Measurements from ENCODE around the gene HCN3.
"Not testable (repeated sequence)": the region's sequence is repeated elsewhere in the genome, so short reads cannot be mapped to it uniquely, and the experiment has no call there.

HCN3 gene

DNA sequence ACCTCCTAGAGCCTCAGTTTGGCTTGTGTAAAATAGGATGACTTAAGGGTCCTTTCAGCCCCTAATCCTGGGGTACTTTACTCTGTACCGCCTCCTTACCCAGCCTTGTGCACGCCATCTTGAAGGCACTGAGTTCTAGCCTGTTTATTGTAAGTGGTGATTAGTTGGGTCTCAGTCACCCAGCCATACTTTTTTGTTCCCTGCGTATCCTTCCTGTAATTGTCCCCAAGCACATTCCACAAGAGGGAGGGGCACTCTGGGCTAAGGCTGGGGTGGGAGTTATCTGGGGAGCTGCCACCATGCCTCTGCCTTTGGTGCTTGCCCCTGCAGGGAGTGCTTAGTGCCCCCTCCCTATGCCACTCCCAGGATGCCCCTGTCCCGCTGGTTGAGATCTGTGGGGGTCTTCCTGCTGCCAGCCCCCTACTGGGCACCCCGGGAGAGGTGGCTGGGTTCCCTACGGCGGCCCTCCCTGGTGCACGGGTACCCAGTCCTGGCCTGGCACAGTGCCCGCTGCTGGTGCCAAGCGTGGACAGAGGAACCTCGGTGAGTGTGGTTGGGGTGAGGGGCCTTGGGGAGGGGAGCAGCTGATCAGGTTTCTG lies 32.3 kb downstream of the HCN3 start:
- no peak for DNase-seq (ENCODE audit: low read depth in 1 of 2, low spot score in 1 of 2)

- no peak for DNase-seq (ENCODE audit: low read depth in 1 of 2, low spot score in 1 of 2)
Observed at GRCh38 chr1:155313261-155313660, 36.0 kb downstream of the HCN3 start.

DNA sequence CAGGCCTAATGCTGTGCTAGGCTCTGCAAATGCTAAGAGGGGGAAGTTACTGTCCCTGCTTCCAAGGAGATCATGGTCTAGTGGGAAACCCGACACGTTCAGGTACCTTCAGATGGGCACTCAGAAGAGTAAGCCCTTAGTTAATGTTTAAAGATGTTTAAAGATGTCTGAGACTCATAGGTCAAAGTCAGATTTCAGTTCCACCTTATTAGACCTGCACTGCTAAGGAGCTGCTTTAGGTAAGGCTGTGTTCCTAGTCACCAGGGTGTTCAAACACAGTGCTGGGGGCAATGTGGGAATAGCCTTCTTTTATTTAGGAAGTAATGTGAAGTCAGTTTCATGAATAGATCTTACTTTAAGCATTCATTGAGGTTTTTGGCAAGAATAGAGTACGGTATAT lies 39.7 kb downstream of the HCN3 start:
- no peak for DNase-seq (ENCODE audit: low read depth in 1 of 2, low spot score in 1 of 2)

GRCh38 chr1:155318082-155318481 lies 40.8 kb downstream of the HCN3 start:
- DNase-seq (ENCODE audit: low read depth in 1 of 2, low spot score in 1 of 2) = no peak

DNA sequence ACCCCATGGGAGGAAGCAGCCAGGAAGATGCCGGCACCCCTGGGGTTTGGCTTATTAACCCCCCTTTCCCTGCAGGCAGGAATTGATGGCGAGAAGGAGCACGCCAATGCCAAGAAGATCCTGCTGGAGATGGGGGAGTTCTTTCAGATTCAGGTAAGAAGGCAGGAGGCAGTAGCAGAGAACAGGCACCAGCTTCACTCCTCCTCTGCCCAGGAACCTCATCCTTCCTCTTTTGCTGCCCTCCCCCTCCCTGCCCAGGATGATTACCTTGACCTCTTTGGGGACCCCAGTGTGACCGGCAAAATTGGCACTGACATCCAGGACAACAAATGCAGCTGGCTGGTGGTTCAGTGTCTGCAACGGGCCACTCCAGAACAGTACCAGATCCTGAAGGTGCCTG lies 42.3 kb downstream of the HCN3 start:
- no peak for DNase-seq (ENCODE audit: low read depth in 1 of 2, low spot score in 1 of 2)

DNA sequence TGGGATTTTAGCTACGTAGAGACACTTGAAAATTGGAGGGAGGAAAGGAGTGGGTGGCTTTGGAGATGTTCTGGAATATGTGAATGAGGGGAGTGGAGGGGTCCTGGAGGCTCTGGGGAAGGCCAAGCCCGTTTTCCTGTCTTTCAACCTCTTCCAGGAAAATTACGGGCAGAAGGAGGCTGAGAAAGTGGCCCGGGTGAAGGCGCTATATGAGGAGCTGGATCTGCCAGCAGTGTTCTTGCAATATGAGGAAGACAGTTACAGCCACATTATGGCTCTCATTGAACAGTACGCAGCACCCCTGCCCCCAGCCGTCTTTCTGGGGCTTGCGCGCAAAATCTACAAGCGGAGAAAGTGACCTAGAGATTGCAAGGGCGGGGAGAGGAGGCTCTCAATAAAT lies 43.0 kb downstream of the HCN3 start:
- no peak for DNase-seq (ENCODE audit: low read depth in 1 of 2, low spot score in 1 of 2)

DNA sequence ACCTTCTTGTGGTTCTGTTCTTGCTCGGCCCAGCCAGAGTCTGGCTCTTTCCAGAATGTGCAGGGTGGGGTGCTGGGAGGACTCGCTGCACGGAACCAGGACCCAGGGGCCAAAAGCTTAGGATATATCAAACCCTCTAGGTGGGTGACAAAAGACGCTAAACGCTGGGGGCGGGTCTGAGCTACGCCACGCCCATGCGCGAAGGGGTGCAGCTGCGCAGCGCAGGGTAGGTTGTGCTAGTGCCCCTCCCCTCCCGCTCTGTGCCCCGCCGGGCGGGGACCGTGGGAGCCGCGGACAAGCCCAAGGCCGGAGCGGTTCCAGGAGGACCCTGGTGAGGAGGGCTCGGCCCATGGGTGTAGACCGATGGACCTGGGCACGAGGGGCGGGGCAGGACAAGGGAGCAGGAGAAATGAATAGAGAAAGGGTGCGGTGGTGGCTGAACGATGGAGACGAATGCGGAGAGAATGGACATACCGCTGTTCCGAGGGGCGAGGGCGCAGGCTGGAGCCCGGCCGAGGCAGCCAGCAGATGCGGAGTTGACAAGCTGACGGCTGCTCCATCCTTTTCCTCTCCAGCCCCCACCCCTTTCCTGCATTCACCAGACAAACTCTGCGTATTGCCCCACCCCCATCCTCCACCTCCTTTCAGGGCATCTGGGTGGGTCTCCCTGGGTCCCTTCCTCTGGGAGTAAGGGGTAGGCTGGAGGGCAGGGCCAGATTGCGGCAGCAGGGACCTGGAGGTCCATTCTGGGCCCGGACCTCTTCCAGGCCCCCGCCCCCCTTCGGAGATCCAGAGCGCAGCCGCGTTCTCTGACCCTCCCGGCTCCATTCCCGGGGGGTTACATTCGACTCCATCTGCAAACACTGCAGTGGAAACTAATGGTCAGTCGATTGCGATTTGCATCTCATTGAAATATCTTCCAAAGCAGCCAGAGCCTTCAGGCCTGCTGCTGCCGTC lies 43.7 kb downstream of the HCN3 start, which contains the start of gene RUSC1:
TSS of gene RUSC1 (plus strand) at position 234 of the 957 bp plus-strand sequence. CDS start 880 bp downstream, outside the sequence.
- DNase-seq (ENCODE audit: low read depth in 1 of 2, low spot score in 1 of 2) = peak; percentile 51 to 53

DNA sequence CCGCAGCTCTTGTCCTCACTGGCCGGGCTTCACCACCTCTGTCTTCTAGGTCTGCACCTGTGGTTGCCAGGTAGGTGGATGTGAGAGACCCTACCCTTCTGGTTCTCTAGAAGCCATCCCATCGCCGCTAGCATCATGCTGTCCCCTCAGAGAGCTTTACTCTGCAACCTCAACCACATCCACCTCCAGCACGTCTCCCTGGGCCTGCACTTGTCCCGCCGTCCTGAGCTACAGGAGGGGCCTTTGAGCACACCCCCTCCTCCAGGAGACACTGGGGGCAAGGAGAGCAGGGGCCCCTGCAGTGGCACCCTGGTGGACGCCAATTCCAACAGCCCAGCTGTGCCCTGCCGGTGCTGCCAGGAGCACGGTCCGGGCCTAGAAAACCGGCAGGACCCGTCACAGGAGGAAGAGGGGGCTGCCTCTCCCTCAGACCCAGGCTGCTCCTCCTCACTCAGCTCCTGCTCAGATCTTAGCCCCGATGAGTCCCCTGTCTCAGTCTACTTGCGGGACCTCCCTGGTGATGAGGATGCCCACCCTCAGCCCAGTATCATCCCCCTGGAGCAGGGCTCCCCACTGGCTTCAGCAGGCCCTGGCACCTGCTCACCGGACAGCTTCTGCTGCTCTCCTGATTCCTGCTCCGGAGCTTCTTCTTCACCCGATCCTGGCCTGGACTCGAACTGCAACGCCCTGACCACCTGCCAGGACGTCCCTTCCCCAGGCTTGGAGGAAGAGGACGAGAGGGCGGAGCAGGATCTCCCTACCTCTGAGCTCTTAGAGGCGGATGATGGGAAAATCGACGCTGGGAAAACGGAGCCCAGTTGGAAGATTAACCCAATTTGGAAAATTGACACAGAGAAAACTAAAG lies 44.6 kb downstream of the HCN3 start:
- DNase-seq (ENCODE audit: low read depth in 1 of 2, low spot score in 1 of 2) = no peak

GRCh38 chr1:155322571-155322952 lies 45.3 kb downstream of the HCN3 start:
- DNase-seq (ENCODE audit: low read depth in 1 of 2, low spot score in 1 of 2) = no peak

- DNase-seq (ENCODE audit: low read depth in 1 of 2, low spot score in 1 of 2) = peak; percentile 80
Observed at GRCh38 chr1:155322953-155323728, 45.9 kb downstream of the HCN3 start.

DNA sequence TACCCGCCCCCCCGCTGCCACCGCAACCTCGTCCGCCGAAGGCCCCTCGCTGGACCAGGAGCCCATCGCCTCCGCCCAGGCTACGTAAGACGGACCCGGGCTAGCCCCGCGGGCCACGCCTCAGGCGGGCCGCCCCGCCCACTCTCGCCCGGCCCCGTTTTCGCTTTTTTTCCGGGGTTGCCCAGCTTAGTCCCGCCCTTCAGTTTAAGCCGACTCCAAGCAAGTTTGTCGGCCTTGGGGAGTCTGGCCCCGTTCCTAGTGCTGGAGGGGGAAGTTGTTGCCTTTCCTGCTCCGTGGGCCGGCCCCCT lies 46.4 kb downstream of the HCN3 start:
- DNase-seq (ENCODE audit: low read depth in 1 of 2, low spot score in 1 of 2) = peak; percentile 58 to 71

DNA sequence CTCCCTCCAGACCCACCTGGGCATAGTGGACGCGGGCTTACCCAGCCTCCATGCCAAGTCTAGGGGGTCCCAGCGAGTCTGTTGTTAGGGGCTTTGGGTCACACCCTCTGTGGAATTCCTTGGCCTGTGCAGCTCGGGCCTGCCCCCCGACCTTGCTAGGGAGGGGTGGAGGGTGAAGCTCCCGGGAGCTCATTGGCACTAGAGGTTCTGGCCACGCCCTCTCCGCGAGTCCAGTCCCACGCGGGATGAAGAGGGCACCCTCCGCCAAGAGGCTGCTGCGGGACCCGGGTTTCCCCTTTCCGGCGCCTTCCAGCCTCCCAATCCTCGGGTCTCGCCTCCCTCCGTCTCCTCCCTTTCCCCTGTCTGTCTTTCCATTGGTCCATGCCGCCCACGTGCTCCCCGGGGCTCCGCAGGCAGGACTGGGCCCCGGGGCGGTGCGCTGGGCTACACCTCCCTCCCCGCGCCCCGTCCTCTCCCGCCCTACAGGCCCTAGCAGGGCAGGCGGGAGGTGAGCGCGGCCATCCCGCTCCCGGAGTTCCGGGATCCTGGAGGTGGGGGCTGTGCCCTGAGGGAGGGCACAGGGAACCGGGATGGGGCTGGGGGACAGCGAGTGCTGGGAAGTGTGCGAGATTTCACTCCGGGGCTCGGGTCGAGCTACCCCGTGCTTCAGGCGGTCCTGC lies 46.9 kb downstream of the HCN3 start:
- DNase-seq (ENCODE audit: low read depth in 1 of 2, low spot score in 1 of 2) = peak; percentile 61 to 80

- DNase-seq (ENCODE audit: low read depth in 1 of 2, low spot score in 1 of 2) = no peak
Observed at GRCh38 chr1:155324717-155325602, 47.7 kb downstream of the HCN3 start.

DNA sequence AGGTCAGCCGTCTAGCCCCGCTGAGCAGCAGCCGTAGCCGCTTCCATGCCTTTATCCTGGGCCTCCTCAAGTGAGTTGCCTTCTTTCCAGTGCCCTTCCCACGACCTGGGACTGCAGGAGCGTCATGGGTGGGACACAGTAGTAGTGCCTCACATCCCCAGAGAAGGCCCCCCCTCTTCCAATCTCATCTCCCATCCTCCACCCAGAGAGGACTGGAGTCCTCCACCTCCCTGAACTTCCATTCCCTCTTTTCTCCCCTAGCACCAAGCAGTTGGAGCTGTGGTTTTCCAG lies 48.3 kb downstream of the HCN3 start:
- DNase-seq (ENCODE audit: low read depth in 1 of 2, low spot score in 1 of 2) = no peak

DNA sequence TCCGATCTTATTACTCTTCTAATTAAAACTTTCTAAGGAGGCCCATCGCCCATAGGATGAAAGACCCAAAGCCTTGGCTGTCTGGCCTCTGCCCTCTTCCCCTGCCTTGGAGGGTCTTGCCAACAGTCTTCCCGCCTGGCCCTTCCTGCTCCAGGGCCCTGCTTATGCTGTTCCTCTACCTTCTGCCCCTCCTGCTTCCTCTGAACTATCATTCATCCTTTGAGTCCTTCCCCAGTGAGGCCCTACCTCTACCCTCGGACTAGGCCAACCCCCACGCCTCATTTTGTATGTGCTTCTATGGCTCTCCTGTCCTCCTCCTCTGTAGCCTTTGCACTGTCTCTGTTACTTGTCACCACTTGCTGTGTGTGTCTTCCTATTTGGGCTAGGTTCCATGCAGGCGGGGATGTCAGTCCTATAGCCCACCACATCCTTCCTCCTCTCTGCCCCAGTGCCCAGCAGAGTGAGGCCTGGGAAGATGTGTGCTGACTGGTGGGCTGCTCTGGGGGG lies 48.8 kb downstream of the HCN3 start:
- DNase-seq (ENCODE audit: low read depth in 1 of 2, low spot score in 1 of 2) = no peak

DNA sequence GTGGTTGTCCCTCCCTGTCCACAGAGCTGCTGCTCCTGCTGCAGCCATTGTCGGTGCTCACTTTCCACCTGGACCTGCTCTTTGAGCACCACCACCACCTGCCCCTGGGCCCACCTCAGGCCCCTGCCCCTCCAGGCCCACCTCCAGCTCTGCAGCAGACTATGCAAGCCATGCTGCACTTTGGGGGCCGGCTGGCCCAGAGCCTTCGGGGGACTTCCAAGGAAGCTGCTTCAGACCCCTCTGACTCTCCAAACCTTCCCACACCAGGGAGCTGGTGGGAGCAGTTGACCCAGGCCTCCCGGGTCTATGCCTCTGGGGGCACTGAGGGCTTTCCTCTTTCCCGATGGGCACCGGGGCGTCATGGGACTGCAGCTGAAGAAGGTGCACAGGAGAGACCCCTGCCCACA lies 49.4 kb downstream of the HCN3 start:
- DNase-seq (ENCODE audit: low read depth in 1 of 2, low spot score in 1 of 2) = no peak

DNA sequence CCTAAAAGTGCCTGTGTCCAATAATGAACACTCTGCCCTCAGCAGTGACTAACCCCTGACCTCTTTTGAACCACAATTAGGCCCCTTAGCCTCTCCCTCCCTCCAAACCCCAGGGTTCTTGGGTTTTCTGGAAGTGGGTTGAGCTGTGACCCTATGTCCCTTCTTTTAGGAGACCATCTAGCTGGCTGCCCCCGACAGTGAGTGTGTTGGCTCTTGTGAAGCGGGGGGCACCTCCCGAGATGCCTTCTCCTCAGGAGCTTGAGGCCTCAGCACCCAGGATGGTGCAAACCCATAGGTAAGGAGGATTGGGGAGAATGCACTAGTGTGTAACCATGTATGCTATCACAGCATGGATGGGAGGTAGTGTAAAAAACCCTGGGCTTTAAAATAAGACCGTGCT lies 50.7 kb downstream of the HCN3 start:
- no peak for DNase-seq (ENCODE audit: low read depth in 1 of 2, low spot score in 1 of 2)

DNA sequence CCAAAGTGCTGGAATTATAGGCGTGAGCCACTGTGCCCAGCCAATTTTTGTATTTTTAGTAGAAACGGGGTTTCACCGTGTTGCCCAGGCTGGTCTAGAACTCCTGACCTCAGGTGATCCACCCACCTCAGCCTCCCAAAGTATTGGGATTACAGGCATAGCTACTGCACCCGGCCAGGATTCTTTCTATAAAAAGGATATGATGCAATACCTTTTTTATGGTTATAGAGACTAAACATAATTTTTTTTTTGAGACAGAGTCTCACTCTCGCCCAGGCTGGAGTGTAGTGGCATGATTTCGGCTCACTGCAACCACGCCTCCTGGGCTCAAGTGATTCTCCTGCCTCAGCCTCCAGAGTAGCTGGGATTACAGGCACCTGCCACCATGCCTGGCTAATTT lies 51.6 kb downstream of the HCN3 start:
- DNase-seq (ENCODE audit: low read depth in 1 of 2, low spot score in 1 of 2) = not testable (repeated sequence)

- no peak for DNase-seq (ENCODE audit: low read depth in 1 of 2, low spot score in 1 of 2)
Observed at GRCh38 chr1:155329980-155330598, 52.8 kb downstream of the HCN3 start.
